Measurements from ENCODE around the gene SNN.

SNN gene

DNA sequence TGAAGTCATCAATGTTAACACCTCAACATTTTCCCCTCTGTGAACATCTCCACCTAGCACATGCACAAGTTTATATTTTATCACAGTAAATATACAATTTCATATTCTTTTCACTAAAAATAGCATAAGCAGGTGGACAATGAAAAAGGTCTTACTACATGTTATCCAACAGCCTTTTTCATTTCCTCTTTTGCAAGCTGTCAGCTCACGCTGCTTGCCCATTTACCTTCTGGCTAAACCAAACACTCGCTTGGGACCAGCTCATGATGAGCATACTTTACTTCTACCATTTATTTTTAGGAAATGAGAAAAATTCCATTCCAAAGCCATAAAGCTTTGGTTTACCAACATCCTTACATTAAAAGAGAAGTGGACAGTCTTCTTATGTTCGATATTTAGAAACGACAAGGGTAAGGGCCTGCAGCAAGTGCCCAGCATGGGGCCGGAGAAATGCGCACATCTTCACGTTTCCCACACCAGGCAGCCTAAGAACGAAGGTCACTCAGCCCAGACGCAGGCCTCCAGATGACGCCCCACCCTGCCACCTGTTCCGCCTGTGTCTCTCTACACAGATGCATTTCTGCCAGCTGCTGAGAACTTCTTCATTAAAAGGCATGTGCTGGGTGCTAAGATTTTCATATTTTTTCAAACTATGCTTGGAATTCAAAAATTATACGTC, 13.9 kb downstream of the SNN start:
- peak; percentile 82 for DNase-seq

DNA sequence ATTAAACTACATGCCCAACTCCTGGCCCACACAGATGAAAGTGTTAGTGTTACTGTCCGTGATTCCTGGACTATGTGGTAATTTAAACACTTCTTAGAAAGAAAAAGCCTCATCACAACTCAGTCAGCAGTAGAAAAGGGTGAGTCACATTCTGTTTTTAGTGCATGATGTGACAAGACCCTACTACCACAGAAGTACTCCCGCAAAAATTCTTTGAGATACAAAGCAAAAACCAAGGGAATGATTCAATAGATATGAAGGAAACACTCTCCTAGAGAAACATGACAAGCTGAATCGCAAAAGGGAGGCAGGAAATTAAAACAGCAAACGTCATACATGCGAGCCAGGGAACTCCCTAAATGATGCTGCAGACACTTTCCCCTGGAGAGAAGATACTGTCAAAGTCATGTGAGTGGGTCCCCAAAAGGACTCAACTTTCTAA, 14.4 kb downstream of the SNN start:
- peak; percentile 57 for DNase-seq

DNA sequence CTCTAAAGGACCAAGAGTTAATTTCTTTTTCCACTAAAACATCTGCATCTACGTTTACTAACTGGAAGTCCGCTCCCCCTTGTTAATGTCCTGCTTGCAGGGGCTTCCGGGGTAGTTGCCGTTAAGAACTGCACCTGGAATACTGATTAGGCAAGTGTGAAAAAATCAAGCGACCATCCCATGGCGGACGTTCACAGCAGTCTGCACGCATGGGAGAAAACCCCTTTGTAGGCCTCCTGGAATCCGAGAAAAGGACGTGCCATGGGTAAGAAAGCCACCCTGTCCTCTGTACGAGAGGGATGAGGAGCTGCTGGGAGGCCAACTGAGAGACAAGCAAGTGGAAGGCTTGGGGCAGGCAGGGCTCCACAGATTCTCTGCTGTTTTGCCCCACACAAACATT, 14.9 kb downstream of the SNN start:
- no peak for DNase-seq

DNA sequence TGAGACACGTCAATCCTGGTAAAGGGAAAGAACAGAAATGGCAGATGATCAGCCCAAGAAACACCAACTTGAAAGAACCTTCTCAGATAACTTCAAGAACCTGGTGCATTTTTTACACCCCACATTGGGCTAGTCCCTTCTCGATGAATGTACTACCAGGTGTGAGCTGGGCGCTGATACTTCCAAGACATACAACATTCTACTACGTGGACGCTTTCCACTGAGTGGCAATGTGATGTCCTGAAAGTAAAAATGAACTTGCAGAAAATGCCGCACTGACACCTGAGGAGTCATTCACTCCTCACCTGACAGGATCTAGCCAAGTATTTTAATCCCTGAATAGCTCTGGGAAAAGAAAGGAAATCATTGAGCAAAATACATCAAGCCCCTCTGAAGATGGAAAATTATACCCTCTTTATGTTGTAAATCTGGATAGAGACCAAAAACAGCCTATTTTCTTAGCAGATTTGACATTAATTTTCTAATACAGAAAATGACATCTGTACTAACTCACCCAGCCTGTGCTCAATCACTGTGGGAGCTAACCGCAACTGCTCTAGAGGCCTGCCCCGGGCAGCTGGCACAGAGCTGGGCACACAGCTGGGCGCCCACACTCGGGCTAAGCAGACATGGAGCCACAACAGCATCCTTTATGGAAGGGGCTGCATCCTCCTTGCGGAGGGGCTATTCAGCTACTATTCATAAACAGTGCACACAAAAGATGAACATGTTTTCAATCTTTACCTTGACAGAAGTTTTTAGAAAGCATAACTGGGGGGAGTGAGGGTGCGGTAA, 16.2 kb downstream of the SNN start:
- DNase-seq, result no peak

DNA sequence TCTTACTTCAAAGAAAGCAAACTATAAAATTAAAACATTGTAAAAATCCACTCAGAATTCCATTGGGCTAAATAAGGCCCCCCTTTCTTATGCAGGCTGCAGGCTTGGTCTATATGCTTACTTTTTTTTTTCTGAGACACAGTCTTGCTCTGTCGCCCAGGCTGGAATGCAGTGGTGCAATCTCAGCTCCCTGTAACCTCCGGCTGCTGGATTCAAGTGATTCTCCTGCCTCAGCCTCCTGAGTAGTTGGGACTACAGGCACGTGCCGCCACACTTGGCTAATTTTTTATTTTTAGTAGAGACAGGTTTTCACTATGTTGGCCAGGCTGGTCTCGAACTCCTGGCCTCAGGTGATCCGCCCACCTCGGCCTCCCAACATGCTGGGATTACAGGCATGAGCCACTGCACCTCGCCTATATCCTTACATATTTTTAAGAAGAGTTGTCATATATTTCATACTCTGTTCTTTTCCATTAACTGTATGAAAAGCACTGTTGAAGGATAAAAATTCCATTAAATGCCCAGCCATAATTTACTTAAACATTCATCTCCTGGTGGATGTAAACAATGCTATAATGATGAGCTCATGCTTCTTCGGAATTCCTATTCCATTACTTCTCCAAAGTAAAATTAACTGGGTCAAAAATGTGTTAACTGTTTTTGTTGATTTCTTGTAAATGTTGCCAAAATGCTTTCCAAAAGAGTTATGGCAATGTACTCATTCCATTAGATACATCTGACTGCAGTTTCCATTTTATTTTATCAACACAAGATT, 17.8 kb downstream of the SNN start:
- no peak for DNase-seq

DNA sequence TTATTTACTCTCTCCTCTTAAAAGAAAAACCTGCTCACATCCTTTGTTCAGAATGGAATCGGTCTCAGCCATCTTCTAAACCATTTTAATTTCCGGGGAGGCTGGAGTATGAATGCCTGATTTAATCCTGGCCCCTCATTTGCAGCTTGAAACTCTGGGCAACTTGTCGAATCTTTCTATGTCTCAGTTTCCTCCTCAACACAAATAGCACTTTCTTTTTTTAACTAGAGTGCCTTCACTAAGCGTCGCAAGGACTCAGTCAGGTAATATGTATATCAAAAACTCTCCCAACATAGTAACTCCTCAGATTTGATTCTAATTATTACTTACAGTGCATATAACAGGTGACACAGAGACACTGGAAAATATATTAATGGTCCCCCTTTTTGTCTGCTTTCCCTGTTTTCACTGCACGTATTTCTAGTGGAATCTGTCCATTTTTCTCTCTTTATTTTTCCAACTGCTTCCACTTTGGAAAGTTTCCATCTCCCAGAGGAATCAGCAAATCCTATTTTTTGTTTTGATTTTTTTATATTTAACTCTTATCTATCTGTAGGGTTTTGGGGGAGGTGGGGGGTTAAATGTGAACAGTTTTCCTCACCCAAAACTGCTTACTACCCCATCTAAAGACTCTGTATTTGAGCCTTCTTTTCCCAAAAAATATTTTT, 18.6 kb downstream of the SNN start:
- DNase-seq, result no peak

DNA sequence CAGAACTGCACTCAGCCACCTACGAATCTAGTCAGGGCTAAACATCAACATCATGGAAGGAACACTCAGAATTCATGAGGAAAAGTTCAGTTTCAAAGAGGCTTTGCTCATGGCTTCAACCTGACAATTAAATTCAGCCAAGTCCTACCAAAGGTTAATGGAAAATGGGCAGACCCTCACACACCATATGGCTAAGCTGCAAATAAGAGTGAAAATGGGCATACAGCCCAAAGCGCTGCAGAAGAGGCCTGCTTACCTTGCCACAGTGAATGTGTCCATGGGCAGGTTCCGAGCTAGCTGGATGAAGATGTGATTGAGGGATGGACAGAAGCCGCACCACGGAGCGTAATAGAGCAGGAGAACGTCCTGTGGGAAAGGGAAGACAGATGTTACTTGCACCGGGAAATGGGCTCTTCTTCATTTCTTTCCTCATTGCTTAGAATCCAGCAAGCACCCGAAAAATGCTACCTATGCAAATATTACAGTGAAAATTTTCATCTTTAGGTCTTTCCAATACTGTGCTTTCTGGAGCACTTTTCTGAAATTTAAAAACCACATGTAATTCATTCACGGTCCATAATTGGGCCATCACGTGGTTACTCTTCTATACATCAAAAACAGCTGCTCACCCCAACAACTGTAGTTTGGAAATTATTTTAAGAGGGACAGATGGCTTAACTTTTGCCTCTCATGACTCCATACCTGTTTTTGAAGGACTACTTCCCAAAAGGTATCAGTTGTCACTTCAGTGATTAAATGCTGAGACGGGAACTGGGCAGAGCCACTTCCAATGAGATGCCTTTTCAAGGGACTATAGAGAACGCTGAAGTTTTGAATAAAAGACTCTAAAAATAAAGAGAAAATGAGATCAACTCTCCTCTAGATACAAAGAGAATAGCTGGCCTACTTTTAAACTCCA, 19.6 kb downstream of the SNN start:
- DNase-seq, result peak; percentile 85

DNA sequence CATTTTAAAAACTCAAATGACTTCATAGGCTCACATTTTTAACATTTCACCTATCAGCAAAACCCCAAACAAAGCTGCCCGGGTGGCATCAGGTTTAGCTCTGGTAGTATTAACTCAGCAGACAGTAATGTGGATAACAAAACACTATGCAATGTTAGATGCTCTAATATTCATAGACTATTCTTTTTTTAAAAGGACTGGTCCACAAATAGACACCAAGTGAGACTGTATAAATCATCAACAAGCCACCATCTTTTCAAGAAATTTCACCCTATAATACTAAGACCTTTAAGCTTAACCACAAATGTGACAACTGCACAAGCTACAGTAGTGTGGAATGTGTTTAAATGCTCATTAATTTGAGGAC, 20.2 kb downstream of the SNN start:
- DNase-seq, result no peak

DNA sequence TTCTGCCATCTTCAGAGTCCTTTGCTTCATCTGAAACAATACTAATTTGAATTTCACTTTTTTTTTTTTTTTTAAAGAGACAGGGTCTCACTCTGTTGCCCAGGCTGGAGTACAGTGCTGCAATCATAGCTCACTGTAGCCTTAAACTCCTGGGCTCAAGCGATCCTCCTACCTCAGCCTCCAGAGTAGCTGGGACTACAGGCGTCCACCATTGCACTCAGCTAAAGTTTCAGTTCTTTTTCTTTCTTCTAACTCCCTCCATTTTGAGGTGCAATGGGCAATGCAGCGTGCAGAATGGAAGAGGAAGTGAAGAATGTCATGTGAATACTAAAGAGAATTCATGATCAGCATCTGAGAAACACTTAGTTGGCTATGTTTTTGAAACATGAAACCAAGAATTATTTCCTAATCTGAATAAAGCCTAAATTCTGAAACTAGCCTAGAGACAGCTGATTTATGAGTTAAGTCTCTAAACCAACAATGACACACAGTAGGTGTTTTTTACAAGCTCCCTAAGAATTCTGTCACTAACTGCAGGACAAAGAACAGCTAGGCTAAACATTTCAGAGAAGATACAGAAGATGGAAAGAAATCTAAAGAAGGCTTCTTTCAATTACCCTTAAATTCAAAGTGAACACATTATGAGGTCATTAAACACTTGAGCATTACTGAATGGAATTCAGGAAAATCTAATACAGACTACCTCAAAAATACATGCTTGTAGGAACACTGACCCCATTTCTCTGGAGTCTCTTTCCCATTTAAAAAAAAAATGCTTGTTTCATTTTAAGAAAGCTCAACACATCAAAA, 21.0 kb downstream of the SNN start:
- no peak for DNase-seq

DNA sequence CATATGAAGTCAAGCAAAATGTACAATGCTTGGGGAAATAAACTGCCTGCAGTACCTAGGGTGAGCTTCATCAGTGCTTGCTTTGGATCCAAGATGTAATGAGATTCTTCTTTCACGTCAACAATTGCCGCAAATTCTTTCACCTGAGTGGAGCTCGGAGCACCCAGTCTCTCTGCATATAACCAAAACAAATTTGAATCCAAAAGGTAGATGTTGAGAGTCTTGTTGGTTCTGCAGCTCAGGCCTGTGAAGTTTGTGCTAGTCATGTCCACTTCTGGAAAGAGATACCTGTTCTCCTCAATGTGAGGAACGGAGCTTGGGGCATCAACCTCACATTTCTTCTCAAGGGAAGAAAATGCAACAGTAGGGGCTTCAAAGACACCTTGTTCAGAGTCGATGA, 23.0 kb downstream of the SNN start:
- no peak for DNase-seq

DNA sequence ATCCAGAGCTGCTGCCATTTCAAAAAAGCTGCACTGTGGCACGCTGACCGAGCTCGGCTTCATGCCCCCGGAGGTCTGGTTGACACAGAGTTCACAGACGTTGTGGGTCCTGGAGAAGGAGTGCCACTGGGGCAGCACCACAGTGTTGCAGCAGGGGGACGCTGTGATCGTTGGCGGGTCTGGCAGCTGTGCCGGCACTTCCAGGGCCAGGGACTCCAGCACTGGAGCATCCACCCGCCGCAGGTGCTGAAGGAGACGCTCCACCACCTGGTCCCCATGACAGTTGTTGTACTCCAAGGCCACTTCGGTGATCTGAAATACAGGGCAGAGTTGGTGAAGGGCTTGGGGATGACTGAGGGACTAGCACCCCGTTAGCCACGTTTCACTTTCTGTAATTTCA, 23.5 kb downstream of the SNN start:
- DNase-seq, result no peak

DNA sequence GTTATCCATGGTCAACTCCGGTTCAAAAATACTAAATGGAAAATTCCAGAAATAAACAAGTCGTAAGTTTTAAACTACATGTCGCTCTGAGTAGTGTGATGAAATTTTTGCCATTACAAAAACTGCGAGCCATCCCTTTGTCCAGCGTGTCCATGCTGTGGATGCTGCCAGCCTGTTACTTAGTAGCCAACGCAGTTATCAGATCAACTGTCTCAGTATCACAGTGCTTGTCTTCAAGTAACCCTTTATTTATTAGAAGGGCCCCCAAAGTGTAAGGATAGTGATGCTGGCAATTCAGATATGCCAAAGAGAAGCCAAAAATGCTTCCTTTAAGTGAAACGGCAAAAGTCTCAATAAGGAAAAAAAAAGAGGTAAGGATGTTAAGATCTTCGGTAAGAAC, 23.9 kb downstream of the SNN start:
- DNase-seq, result no peak

DNA sequence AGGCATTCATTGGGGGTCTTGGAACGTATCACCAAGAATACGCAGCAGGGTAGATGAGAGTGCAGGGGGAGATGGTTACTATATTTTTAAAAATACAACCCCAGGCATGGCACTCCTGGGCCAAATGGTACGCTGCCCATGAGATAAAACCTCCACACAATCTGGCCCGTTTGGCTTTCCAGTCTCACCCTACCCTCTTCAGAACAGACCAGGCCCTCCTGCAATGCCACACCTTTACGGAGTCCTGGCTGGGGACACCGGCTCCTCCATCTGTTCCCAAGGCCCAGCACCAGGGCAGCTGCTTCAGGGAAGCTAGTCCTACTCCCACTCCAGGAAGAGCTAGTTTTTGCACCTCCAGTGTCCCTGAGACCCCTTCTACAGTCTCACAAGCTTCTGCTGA, 24.4 kb downstream of the SNN start:
- no peak for DNase-seq

DNA sequence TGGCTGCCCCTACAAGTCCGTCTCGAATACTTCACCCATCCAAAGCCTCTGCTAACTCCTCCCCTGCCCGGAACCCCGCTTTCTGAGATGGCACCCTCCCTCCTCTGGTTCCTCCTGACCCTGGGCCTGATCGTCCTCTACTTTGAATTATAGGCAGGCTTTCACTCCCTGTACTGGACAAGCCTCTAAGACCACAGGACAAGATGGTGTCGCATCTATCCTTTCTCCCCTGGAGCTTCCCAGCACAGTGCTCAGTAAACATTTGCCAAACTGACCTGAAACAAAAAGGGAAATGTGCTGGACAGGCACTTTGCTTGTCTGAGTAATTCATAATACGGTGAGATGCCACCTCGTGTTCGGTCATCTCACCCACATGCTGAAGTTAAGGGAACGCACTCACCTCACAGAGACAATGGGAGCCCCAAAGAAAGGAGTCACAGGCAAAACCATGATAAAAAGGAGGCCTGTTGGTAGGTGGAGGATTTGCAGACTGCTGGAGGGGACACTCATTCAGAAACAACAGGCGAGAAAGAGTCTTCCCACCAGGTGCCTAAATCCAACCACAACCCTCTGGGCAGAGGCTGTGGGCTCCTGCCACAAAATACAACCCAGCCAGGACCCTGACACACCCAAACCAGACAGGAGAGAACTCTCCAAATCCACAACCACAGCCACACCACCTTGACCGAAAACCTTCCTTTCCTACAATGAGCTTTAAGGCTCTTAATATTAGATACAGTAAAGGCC, 28.2 kb downstream of the SNN start:
- no peak for DNase-seq

DNA sequence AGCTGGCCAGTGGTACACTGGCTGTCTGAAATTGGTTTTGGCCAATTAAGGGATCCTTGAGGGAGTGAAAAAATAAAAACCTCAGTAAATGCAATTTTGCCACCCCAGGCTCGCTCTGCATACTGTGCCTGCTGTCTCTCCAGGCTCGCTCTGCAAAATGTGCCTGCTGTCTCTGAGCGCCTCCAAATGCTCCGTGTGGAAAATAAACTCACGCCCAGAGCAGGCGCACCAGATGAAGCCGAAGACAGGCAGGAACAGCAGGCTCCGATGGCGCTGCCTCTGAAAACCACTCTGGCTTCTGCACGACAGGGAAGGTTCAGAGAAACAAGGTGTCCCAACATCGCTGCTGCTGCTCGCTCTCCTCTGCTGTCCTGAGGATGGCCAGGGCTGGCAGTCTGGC, 29.1 kb downstream of the SNN start:
- no peak for DNase-seq

DNA sequence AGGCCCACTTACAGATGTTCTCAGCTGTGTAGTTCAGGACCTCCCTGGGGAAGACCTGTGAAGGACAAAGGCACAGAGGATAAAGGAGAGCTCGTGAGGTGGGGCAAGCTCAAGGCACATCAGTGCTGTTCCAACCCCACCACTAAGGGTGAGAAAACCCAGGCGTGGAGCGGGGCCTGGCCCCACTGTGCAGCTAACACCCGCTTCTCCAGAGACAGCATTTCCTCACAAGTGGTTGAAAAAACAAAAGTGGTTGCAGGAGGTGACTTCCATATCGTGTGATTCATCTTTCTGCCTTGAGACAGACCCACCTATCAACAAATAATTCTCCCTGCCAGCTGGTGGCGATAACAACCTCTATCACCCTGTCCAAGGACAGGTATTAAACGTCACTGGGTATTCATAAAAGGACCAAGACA, 30.0 kb downstream of the SNN start:
- no peak for DNase-seq

DNA sequence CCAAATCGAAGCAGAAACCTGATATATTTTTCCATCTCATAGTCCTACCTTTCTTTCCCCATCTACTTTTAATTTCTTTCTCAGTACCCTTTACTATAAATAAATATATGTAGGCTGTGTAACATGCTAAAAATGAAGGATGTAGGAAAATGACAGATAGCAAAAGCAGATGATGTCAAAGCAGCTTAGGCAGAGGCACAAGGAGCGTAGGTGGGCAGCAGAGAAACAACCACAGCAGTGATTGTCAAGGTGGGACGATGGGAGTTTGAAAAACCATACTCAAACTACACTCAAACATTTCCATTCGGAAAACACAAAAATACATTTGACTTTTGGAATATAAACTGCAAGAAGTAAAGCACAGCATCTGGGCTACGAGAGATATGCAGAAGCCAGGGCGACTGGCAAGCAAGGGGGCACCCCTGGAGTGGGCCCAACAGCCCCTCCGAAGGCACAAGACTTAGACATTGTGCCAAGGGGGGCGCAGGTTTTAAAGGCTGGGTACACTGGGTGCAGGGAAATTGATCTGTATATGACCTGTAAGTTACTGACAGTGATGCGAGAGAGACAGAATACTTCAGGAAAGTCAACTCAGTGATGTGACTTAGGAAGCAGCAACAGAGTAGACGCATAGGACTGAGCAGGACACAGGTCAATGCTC, 31.1 kb downstream of the SNN start:
- DNase-seq, result no peak

DNA sequence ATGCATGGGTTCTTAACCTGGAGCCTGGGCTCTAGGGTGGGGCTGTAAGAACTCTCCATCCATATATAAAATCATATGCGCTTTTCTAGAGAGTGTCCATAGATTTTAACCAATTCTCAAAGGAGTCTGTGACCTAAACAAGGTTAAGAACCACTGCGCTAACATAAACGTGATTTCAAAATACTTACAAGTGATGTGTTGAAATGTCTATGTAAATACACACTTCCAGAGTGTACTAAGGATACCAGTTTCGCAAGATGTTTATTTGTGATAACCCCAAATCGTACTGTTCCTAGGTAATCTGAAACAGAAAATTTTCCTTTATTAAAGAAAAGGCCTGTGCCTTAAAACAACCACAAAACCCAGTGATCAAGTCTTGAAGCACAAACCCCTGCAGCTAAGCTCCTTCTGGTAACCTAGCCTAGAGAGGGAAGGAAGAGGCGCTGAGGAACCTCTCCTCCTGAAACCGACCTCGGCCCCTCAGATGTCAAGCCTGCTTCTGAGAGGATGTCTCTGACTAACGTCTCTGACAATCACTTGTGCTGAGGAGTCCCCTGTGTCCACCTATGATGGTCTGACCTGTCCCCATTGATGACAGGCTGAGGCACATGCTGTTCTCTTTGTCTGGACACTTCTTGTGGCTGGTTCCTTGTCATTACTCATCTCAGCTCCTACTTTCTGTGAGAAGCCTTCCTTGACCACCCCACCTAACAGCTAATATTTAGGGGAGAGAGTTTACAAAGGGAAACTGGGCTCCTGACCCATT, 32.2 kb downstream of the SNN start:
- DNase-seq, result no peak
